ENCODE data around the gene KIAA1217.
"Not testable (repeated sequence)": the region's sequence is repeated elsewhere in the genome, so short reads cannot be mapped to it uniquely, and the experiment has no call there.

The KIAA1217 gene

GRCh38 chr10:24444337-24444736, 235.4 kb downstream of the KIAA1217 start:
- Histone ChIP-seq H2BK120ac (ENCODE audit: low read depth, low read length) (no peak overlapping the region), H2AK5ac (ENCODE audit: low read depth, low read length) (no peak overlapping the region), H4K91ac (ENCODE audit: low read depth, low read length, poor library complexity) (no peak overlapping the region), H3K4me2 (ENCODE audit: insufficient read depth, low read length, poor library complexity, severe bottlenecking) (no peak overlapping the region), H4K8ac (ENCODE audit: low read depth, low read length) (no peak overlapping the region), H2BK15ac (ENCODE audit: low read length) (no peak overlapping the region), H3K36me3 (replicated peaks in 1 of 2; ENCODE audit: control insufficient read depth in 2 of 2, insufficient read depth in 2 of 2, low read length in 2 of 2) (no peaks in the 10 kb centered on the region), H3K18ac (ENCODE audit: low read length) (no peak overlapping the region), H3K27me3 (ENCODE audit: control insufficient read depth in 3 of 3, insufficient read depth in 3 of 3, low read depth in 1 of 3, low read length in 3 of 3) (no peaks in the 10 kb centered on the region), H2BK12ac (ENCODE audit: low read length) (no peak overlapping the region), H3K4ac (ENCODE audit: low read length) (no peak overlapping the region), H2AFZ (ENCODE audit: low read length) (no peak overlapping the region), H3K4me3 (ENCODE audit: low read length in 2 of 2) (no peak overlapping the region), H3K9ac (ENCODE audit: low read depth, low read length, poor library complexity) (no peak overlapping the region), H3K79me1 (ENCODE audit: low read depth, low read length) (no peaks in the 10 kb centered on the region), H3K23ac (ENCODE audit: low read depth, low read length, poor library complexity) (no peak overlapping the region), H3K4me1 (ENCODE audit: control insufficient read depth in 2 of 2, insufficient read depth in 1 of 2, low read depth in 1 of 2, low read length in 2 of 2) (peaks cover 0 to 6% of the 10 kb centered on the region in 2 donors), H3K27ac (replicated peaks; ENCODE audit: low read length) (no peak overlapping the region), H3K9me3 (replicated peaks in 1 of 2; ENCODE audit: control insufficient read depth in 2 of 2, insufficient read depth in 1 of 2, low read depth in 1 of 2, low read length in 2 of 2) (no peaks in the 10 kb centered on the region), H2BK5ac (ENCODE audit: low read length) (no peak overlapping the region), H3K14ac (ENCODE audit: low read length) (no peak overlapping the region)
- DNase-seq (ENCODE audit: low spot score), result no peak
- WGBS, 2 donors (ENCODE audit: extremely low coverage in 2 of 2, insufficient read length in 2 of 2, insufficient replicate concordance in 1 of 2), result no CpG with 5 or more reads among the region's 4 CpGs

- not testable (repeated sequence) for H3K14ac ChIP-seq (ENCODE audit: low read length); H3K4me3 ChIP-seq (ENCODE audit: low read length in 2 of 2); H3K27ac ChIP-seq (replicated peaks; ENCODE audit: low read length); H4K8ac ChIP-seq (ENCODE audit: low read depth, low read length); H3K23ac ChIP-seq (ENCODE audit: low read depth, low read length, poor library complexity); H3K18ac ChIP-seq (ENCODE audit: low read length); H4K91ac ChIP-seq (ENCODE audit: low read depth, low read length, poor library complexity); H3K27me3 ChIP-seq (ENCODE audit: control insufficient read depth in 3 of 3, insufficient read depth in 3 of 3, low read depth in 1 of 3, low read length in 3 of 3); H3K4ac ChIP-seq (ENCODE audit: low read length); H3K9ac ChIP-seq (ENCODE audit: low read depth, low read length, poor library complexity); H3K79me1 ChIP-seq (ENCODE audit: low read depth, low read length); H3K4me1 ChIP-seq (ENCODE audit: control insufficient read depth in 2 of 2, insufficient read depth in 1 of 2, low read depth in 1 of 2, low read length in 2 of 2); H2AFZ ChIP-seq (ENCODE audit: low read length); H2BK12ac ChIP-seq (ENCODE audit: low read length); H3K9me3 ChIP-seq (replicated peaks in 1 of 2; ENCODE audit: control insufficient read depth in 2 of 2, insufficient read depth in 1 of 2, low read depth in 1 of 2, low read length in 2 of 2); H3K4me2 ChIP-seq (ENCODE audit: insufficient read depth, low read length, poor library complexity, severe bottlenecking); H3K36me3 ChIP-seq (replicated peaks in 1 of 2; ENCODE audit: control insufficient read depth in 2 of 2, insufficient read depth in 2 of 2, low read length in 2 of 2); H2BK120ac ChIP-seq (ENCODE audit: low read depth, low read length); H2AK5ac ChIP-seq (ENCODE audit: low read depth, low read length); DNase-seq (ENCODE audit: low spot score); H2BK15ac ChIP-seq (ENCODE audit: low read length); H2BK5ac ChIP-seq (ENCODE audit: low read length)
- no CpG with 5 or more reads among the region's 2 CpGs for WGBS, 2 donors (ENCODE audit: extremely low coverage in 2 of 2, insufficient read length in 2 of 2, insufficient replicate concordance in 1 of 2)
These were observed 237.0 kb downstream of the KIAA1217 start for GRCh38 chr10:24445958-24446357.

- Histone ChIP-seq H2AK5ac (ENCODE audit: low read depth, low read length) (no peak overlapping the region), H3K4ac (ENCODE audit: low read length) (no peak overlapping the region), H4K91ac (ENCODE audit: low read depth, low read length, poor library complexity) (no peak overlapping the region), H3K4me2 (ENCODE audit: insufficient read depth, low read length, poor library complexity, severe bottlenecking) (no peak overlapping the region), H3K14ac (ENCODE audit: low read length) (no peak overlapping the region), H4K8ac (ENCODE audit: low read depth, low read length) (no peak overlapping the region), H2BK5ac (ENCODE audit: low read length) (no peak overlapping the region), H3K27me3 (ENCODE audit: control insufficient read depth in 3 of 3, insufficient read depth in 3 of 3, low read depth in 1 of 3, low read length in 3 of 3) (no peaks in the 10 kb centered on the region), H3K18ac (ENCODE audit: low read length) (no peak overlapping the region), H3K36me3 (replicated peaks in 1 of 2; ENCODE audit: control insufficient read depth in 2 of 2, insufficient read depth in 2 of 2, low read length in 2 of 2) (no peaks in the 10 kb centered on the region), H3K4me3 (ENCODE audit: low read length in 2 of 2) (no peak overlapping the region), H3K23ac (ENCODE audit: low read depth, low read length, poor library complexity) (no peak overlapping the region), H3K27ac (replicated peaks; ENCODE audit: low read length) (no peak overlapping the region), H3K4me1 (ENCODE audit: control insufficient read depth in 2 of 2, insufficient read depth in 1 of 2, low read depth in 1 of 2, low read length in 2 of 2) (peaks cover 0 to 2% of the 10 kb centered on the region in 2 donors), H3K9me3 (replicated peaks in 1 of 2; ENCODE audit: control insufficient read depth in 2 of 2, insufficient read depth in 1 of 2, low read depth in 1 of 2, low read length in 2 of 2) (no peaks in the 10 kb centered on the region), H2BK12ac (ENCODE audit: low read length) (no peak overlapping the region), H2AFZ (ENCODE audit: low read length) (no peak overlapping the region), H3K79me1 (ENCODE audit: low read depth, low read length) (no peaks in the 10 kb centered on the region), H3K9ac (ENCODE audit: low read depth, low read length, poor library complexity) (no peak overlapping the region), H2BK120ac (ENCODE audit: low read depth, low read length) (no peak overlapping the region), H2BK15ac (ENCODE audit: low read length) (no peak overlapping the region)
- no CpG with 5 or more reads among the region's 6 CpGs for WGBS, 2 donors (ENCODE audit: extremely low coverage in 2 of 2, insufficient read length in 2 of 2, insufficient replicate concordance in 1 of 2)
- DNase-seq (ENCODE audit: low spot score), result no peak
These were observed 237.8 kb downstream of the KIAA1217 start for GRCh38 chr10:24446739-24447138.

GRCh38 chr10:24448351-24448999, 239.5 kb downstream of the KIAA1217 start:
- no peak overlapping the region for H3K18ac ChIP-seq (ENCODE audit: low read length)
- H3K9me3 ChIP-seq (replicated peaks in 1 of 2; ENCODE audit: control insufficient read depth in 2 of 2, insufficient read depth in 1 of 2, low read depth in 1 of 2, low read length in 2 of 2), result no peaks in the 10 kb centered on the region
- no peaks in the 10 kb centered on the region for H3K27me3 ChIP-seq (ENCODE audit: control insufficient read depth in 3 of 3, insufficient read depth in 3 of 3, low read depth in 1 of 3, low read length in 3 of 3)
- no peak overlapping the region for H3K4me3 ChIP-seq (ENCODE audit: low read length in 2 of 2)
- H3K4me2 ChIP-seq (ENCODE audit: insufficient read depth, low read length, poor library complexity, severe bottlenecking), result no peak overlapping the region
- H2BK15ac ChIP-seq (ENCODE audit: low read length), result no peak overlapping the region
- no peak for DNase-seq (ENCODE audit: low spot score)
- no peak overlapping the region for H2BK5ac ChIP-seq (ENCODE audit: low read length)
- no CpG with 5 or more reads among the region's 3 CpGs for WGBS, 2 donors (ENCODE audit: extremely low coverage in 2 of 2, insufficient read length in 2 of 2, insufficient replicate concordance in 1 of 2)
- H3K27ac ChIP-seq (replicated peaks; ENCODE audit: low read length), result no peak overlapping the region
- H2BK12ac ChIP-seq (ENCODE audit: low read length), result no peak overlapping the region
- no peak overlapping the region for H3K23ac ChIP-seq (ENCODE audit: low read depth, low read length, poor library complexity)
- no peak overlapping the region for H2AK5ac ChIP-seq (ENCODE audit: low read depth, low read length)
- no peak overlapping the region for H3K9ac ChIP-seq (ENCODE audit: low read depth, low read length, poor library complexity)
- H3K4ac ChIP-seq (ENCODE audit: low read length), result no peak overlapping the region
- H2AFZ ChIP-seq (ENCODE audit: low read length), result no peak overlapping the region
- no peaks in the 10 kb centered on the region for H3K79me1 ChIP-seq (ENCODE audit: low read depth, low read length)
- H3K36me3 ChIP-seq (replicated peaks in 1 of 2; ENCODE audit: control insufficient read depth in 2 of 2, insufficient read depth in 2 of 2, low read length in 2 of 2), result no peaks in the 10 kb centered on the region
- no peak overlapping the region for H3K14ac ChIP-seq (ENCODE audit: low read length)
- H4K91ac ChIP-seq (ENCODE audit: low read depth, low read length, poor library complexity), result no peak overlapping the region
- no peak overlapping the region for H2BK120ac ChIP-seq (ENCODE audit: low read depth, low read length)
- H3K4me1 ChIP-seq (ENCODE audit: control insufficient read depth in 2 of 2, insufficient read depth in 1 of 2, low read depth in 1 of 2, low read length in 2 of 2), result peaks cover 0 to 2% of the 10 kb centered on the region in 2 donors
- H4K8ac ChIP-seq (ENCODE audit: low read depth, low read length), result no peak overlapping the region

Data from neuronal stem cell (in vitro differentiated cells).